Lower lobe of right lung (tissue), 2 donors: ENCODE measurements around the gene ALPI. TPM values are rescaled to one million over a fixed set of nuclear protein-coding genes. Genes with fewer than 3 reads are reported as not detected.

Experiments used
- ATAC-seq, 2 donors: fragments of 200-7000 bp; cut with Tn5 transposase; one replicate each; pipeline ENCODE4 v1.9.1; 2020 to 2022; ENCODE audit warnings: mild to moderate bottlenecking in 2 of 2, moderate library complexity in 2 of 2
- DNase-seq: peaks from one replicate; pipeline ENCODE4 v3.0.0-alpha.2; 2020
- H3K27ac ChIP-seq: fragments of 200-600 bp; one replicate; pipeline ENCODE4 v1.8.0; 2022
- H3K27me3 ChIP-seq: fragments of 200-600 bp; one replicate; pipeline ENCODE4 v1.8.0; 2022; ENCODE audit warnings: low read depth
- H3K36me3 ChIP-seq: fragments of 200-600 bp; one replicate; pipeline ENCODE4 v1.8.0; 2022; ENCODE audit warnings: mild to moderate bottlenecking
- H3K4me1 ChIP-seq: fragments of 200-600 bp; one replicate; pipeline ENCODE4 v1.8.0; 2022
- H3K4me3 ChIP-seq: fragments of 200-600 bp; one replicate; pipeline ENCODE4 v1.8.0; 2022; ENCODE audit warnings: mild to moderate bottlenecking
- H3K9me3 ChIP-seq: fragments of 200-600 bp; one replicate; pipeline ENCODE4 v1.8.0; 2022
- CTCF ChIP-seq: fragments of 200-600 bp; IDR thresholded peaks from one replicate; pipeline ENCODE4 v1.8.0; 2022; ENCODE audit warnings: antibody characterized with exemption, mild to moderate bottlenecking
- intact Hi-C: fragments of 100-400 bp; cut with DNase I; formaldehyde crosslinking; loops from one replicate; pipeline ENCODE4 v1.11.0; 2022
- total RNA-seq: library from RNA; stranded (reverse); fragmentation: NEBNext Ultra II Directional; extraction: Animal tissue kit (Norgen Biotek cat#: 25700); gene quantifications from one replicate; pipeline ENCODE4 v1.2.1, GENCODE V29; 2021
- donor health status: DM: no; HTN: yes; CAD: no; lungs with severe emphysema.

ALPI gene
- total RNA-seq, 1 donor from 2014 or later, result not detected

DNA sequence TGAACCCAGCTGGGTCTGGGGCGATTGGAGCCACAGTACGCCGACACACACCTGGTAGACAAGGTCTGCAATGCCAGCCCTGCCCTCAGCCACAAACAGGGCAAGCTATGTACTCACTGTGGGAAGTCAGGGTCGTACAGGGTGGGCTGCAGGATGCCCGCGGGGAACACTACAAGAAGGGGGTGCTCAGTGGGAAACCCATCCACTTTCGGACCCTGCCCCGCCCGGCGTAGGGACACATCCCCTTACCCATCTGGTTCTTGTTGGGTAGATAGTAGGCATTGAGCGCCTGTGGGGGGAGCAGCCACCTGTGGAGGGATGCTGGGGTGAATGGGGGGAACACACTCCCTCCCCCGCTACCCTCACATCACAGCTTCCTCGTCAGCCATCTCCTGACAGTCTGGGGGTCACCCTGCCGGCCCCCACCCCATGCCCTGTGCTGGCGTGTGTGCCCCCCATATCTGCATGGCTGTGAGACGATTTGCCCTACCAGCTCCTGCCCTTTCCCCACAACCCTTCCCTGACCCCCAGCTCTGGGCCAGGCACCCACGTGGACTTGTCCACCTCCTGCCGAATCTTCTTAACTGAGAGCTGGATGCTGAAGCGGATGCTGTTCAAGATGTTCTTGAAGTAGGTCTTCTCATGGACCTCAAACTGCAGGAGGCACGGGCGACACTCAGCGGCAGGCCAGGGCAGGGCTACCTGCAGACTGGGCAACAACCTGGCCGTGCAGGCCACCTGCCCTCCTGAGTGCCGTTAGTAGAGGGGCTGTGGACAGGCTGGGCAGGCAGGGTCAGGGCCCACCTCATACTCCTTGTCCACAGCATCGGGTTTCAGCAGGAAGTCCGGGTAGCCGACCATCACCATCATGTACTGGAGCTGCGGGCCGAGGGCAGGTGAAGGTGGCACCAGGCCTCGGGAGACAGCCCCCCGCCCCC is 26.6 kb downstream of the ALPI start:
- peak; percentile 41 for DNase-seq
- Histone ChIP-seq H3K4me1 (peaks cover 8% of the 10 kb centered on the region), H3K27me3 (peaks cover 56% of the 10 kb centered on the region), H3K36me3 (no peaks in the 10 kb centered on the region), H3K4me3 (no peak overlapping the region), H3K9me3 (no peaks in the 10 kb centered on the region), H3K27ac (no peak overlapping the region)
- intact Hi-C loops, result no loop called here
- no peak for TF ChIP-seq CTCF
- ATAC-seq, result no peak

DNA sequence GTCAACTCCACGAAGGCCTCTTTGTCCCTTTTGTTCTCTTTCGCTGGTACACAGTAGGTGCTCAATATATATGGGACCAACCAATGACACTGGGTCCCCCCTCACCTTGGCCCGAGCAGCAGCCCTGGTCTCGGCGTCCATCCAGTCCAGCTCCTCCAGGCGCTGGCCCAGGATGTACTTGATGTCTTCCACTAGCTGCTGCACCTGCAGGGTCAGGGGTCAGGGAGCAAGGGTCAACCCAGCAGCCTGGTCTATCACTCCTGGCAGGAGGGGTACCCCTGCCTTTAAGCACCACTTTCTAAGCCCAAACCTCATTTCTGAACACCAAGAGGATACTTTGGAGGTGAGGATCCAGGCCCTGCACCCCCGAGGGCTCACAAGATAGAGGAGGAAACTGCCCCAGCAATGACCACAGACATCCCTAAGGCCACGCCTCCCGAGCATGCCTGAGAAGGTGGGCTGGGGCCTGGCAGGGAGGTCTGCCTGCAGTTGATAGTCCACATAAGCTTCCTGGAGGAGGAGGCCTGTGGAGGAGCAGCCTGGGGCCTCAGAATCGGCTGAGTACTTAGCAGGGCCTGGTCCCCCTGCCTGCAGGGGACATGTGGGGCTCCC is 27.5 kb downstream of the ALPI start:
- Histone ChIP-seq H3K4me1 (peaks cover 8% of the 10 kb centered on the region), H3K27ac (no peak overlapping the region), H3K27me3 (peaks cover 62% of the 10 kb centered on the region), H3K9me3 (no peaks in the 10 kb centered on the region), H3K4me3 (no peak overlapping the region), H3K36me3 (no peaks in the 10 kb centered on the region)
- ATAC-seq (no peak), DNase-seq (peak; percentile 39)
- intact Hi-C loops, result no loop called here
- no peak for TF ChIP-seq CTCF

GRCh38 chr2:232483923-232484627 is 28.1 kb downstream of the ALPI start:
- no peak for TF ChIP-seq CTCF
- H3K4me3 ChIP-seq, result no peak overlapping the region
- H3K4me1 ChIP-seq, result peaks cover 8% of the 10 kb centered on the region
- H3K36me3 ChIP-seq, result no peaks in the 10 kb centered on the region
- H3K27me3 ChIP-seq, result peaks cover 69% of the 10 kb centered on the region
- H3K27ac ChIP-seq, result no peak overlapping the region
- no peaks in the 10 kb centered on the region for H3K9me3 ChIP-seq
- intact Hi-C loops, result no loop called here
- DNase-seq (peak; percentile 36), ATAC-seq (no peak)

- H3K9me3 ChIP-seq, result no peaks in the 10 kb centered on the region
- peak; percentile 20 for DNase-seq
- ATAC-seq, result no peak
- no peak overlapping the region for H3K27ac ChIP-seq
- no peak overlapping the region for H3K4me3 ChIP-seq
- H3K4me1 ChIP-seq, result peaks cover 8% of the 10 kb centered on the region
- no peak for TF ChIP-seq CTCF
- no peaks in the 10 kb centered on the region for H3K36me3 ChIP-seq
- H3K27me3 ChIP-seq, result peaks cover 74% of the 10 kb centered on the region
- intact Hi-C loops, result no loop called here
Measured at GRCh38 chr2:232484628-232485347, 28.8 kb downstream of the ALPI start.

- no peak for ATAC-seq
- no peak overlapping the region for H3K27ac ChIP-seq
- H3K9me3 ChIP-seq, result no peaks in the 10 kb centered on the region
- intact Hi-C loops, result no loop called here
- H3K36me3 ChIP-seq, result no peaks in the 10 kb centered on the region
- no peak for TF ChIP-seq CTCF
- DNase-seq, result peak; percentile 23
- peaks cover 77% of the 10 kb centered on the region for H3K27me3 ChIP-seq
- H3K4me3 ChIP-seq, result no peak overlapping the region
- peaks cover 8% of the 10 kb centered on the region for H3K4me1 ChIP-seq
Measured at GRCh38 chr2:232485348-232485756, 29.4 kb downstream of the ALPI start.
